KOPT-K1 (cell line): Measurements from ENCODE around the gene DSCAML1.

Experiments
- H3K27ac ChIP-seq: fragments of 200-600 bp; sonication (generic); 2 replicates; pipeline ENCODE4 v1.5.1; 2016; ENCODE audit warnings: antibody characterized with exemption, mild to moderate bottlenecking, low read depth, low read length; ENCODE audit not compliant: poor library complexity, severe bottlenecking
- H3K36me3 ChIP-seq: fragments of 200-600 bp; sonication (generic); 2 replicates; pipeline ENCODE4 v1.5.1; 2017; ENCODE audit warnings: antibody characterized with exemption, mild to moderate bottlenecking, low read length, moderate library complexity; ENCODE audit not compliant: insufficient read depth
- H3K9me3 ChIP-seq: fragments of 200-600 bp; sonication (generic); 2 replicates; pipeline ENCODE4 v1.5.1; 2017; ENCODE audit warnings: antibody characterized with exemption, low read length, mild to moderate bottlenecking; ENCODE audit not compliant: insufficient read depth, poor library complexity, severe bottlenecking

DSCAML1 gene

DNA sequence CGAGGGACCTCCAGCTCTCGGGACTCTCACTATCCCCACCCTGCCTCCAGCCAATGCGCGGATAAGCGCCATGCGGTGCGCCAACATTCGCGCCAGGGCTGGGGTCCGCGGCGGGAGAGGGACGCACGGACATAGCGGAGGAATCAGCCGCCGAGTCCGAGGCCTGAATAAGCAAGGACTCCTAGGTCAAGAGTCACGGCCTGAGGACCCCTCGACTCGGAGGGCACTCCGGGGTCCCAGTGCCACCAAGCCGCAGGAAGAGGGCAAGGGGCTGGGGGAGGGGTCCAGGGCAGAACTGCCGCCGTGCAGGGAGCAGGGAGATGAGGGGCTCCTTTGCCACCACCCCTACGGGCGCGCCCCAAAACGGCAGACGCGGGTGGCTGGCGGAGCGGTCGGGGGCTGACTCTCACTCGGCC is 552 bp downstream of the DSCAML1 start:
- Histone ChIP-seq H3K36me3 (no peaks in the 10 kb centered on the region), H3K9me3 (no peaks in the 10 kb centered on the region), H3K27ac (no peak overlapping the region)

DNA sequence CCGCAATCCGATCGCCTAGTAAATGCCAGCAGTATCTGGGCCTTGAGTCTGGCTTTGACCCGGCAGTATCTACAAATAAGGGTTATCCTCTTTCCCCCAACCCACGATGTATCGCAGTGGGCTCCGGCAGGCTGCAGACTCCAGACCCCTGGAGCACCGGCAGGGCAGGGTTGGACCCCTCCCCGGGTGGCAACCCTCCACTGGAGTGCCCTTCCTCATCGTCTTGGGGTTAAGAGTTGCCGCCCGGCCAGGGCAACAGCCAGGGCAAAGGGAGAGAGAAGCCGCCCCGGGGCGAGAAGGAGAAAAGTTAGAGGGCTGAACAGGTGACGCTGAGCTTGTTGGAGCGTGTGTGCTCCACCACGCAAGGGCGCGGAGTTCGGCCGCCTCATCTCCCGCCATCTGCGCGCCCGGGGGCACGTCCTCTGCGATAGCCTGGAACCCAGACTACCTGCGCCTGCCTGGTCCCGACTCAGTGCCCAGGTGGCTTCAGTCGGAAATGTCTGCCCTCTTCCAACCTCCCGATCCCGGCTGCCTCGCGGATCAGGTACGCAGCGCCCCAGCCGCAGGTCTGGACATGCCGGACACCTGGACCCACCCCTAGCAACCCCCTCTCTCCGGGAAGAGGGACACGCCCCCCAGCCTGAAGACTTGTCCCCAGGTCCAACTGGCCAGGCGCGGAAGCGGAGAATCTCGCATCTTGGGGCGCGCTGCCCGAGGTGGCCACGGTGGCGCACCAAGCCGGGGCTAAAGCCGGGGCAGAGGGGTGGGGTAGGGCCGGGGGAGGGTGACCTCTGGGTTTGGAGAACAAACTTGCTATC is 1.2 kb downstream of the DSCAML1 start:
- H3K27ac ChIP-seq, result no peak overlapping the region
- no peaks in the 10 kb centered on the region for H3K36me3 ChIP-seq
- H3K9me3 ChIP-seq, result no peaks in the 10 kb centered on the region

DNA sequence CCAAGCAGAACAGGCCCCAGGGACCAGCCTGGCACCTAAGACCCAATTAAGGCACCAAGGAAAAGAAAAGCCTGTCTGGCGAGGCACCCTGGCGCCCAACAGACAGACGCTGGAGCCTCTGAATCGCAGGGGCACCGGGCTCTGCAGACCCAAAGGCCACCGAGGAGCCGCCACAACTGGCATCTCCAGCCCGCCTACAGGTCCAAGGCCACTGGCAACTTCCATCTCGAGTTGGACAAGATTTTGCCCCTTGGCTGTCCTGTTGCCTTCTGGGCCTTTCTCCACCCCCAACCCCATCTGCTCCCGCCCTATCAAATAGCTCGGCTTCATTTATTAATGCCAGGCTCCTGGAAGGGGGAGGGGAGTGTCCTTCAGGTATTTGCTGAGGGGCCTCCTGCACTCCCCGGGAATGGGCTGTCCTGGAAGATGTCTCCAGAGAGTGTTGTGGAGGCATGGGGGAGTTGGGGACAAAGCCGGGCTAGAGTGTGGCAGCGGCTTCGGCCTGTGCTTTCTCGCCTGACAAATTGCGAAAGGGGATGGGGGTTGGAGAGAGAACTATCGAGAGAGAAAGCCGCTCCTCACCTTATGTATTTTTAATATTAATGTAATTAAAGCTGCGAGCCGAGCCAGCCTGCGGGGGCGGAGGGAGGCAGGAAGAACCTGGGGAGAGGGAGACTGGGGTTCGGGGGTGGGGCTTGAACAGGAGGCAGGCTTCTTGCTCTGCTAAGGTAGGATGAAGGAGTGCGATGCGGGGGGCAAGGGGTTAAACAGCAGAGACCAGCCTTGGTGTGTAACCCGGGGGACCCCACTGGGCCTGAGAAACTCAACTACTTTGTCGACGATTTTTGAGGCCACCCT is 2.0 kb downstream of the DSCAML1 start:
- Histone ChIP-seq H3K9me3 (no peaks in the 10 kb centered on the region), H3K27ac (no peak overlapping the region)

DNA sequence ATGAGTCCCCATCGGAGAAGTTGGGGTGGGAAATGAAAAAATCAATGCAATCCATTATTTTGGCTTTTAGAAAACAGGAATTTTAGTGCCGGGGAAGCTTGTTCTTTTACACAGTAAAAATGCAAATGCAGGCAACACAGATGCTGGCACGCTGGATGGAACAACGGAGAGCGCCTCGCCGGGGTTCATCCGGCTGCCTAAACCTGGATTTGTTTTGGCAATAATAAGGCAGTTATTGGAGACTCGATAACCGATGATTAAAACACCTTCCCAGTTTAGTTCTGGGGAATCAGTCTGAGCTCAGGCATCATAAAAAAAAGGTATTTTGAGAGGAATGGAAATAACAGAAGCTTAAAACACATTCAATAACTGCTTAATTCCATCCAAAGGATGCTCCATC is 2.9 kb downstream of the DSCAML1 start:
- H3K36me3 ChIP-seq, result no peaks in the 10 kb centered on the region
- H3K27ac ChIP-seq, result no peak overlapping the region
- H3K9me3 ChIP-seq, result no peaks in the 10 kb centered on the region

More for the DNA sequence above, 2.0 kb downstream of the DSCAML1 start:
- H3K36me3 ChIP-seq, result no peaks in the 10 kb centered on the region

DNA sequence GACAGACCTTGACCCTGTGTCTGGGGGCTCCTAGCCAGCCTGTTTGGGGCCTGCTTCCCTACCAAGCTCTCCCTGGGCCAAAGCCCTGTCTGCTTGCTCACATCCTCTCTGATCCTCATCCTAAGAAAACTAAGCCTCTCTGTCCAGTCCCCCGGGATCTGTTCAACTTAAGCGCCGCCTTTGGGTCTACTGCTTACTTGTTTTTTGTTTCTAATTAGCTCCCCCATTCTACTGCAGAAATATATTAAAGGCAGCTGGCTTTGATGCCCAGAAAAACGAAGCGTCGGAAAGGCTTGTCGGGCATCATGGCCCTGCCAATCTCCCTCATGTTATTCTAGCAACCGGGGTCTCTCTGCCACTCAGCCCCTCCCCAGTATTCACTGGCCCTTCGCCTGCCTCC is 3.4 kb downstream of the DSCAML1 start:
- Histone ChIP-seq H3K27ac (no peak overlapping the region), H3K9me3 (no peaks in the 10 kb centered on the region), H3K36me3 (no peaks in the 10 kb centered on the region)

DNA sequence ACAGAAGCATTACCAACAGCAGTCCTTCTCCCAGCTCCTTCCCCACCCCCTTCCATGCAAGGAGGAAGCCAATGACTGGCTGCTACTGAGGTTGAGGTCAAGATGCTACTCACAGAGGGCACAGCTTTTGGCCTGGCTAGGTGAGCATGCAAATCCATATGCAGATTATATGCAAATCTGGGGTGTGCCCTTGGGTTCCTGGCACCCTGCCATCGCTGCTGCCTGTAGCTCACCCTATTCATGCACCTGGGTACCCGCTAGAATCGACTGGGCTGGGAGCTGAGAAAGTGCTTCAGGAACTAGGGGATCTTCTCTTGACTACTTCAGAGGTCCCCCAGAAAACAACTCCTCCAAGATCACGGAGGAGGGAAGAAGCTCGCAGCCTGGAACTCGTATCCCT is 4.0 kb downstream of the DSCAML1 start:
- Histone ChIP-seq H3K27ac (no peak overlapping the region), H3K9me3 (no peaks in the 10 kb centered on the region), H3K36me3 (no peaks in the 10 kb centered on the region)

DNA sequence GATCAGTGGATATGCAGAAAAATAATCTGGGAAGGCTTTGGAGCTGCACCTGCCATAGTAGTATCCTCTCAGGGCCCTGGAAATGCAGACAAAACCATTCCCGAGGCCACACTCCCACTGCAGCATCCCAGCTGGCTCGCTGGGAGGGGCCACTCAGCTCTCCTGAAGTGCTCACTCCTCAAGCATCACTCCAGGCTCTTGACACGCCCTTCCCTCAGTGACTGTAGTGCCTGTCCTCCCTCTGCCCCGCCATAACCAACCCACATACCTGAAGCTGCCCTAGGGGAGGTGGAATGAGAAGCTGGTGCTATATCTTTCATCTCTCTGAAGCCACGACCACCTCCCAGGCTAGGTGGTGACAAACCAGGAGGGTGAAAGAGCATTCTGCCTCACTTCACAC is 4.8 kb downstream of the DSCAML1 start:
- H3K27ac ChIP-seq, result no peak overlapping the region
- no peaks in the 10 kb centered on the region for H3K36me3 ChIP-seq
- H3K9me3 ChIP-seq, result no peaks in the 10 kb centered on the region

DNA sequence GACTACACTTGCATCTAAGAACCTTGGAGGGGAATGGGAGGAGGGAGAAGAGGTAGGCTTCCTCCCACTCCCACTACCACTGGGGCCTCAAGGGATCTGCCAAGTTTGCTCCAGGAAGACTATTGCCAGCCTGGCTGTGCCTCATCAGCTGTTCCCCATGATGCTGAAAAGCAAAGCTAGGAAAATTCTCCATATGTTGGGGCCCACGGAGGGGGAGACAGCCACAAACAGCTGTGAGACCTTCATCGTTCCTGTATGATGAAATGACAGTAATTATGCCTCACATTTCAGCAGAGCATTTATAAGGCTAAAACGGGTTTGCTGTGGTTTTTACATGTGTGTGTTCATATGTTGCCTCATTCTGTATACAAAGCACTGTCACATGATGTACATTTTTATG is 6.7 kb downstream of the DSCAML1 start:
- no peaks in the 10 kb centered on the region for H3K9me3 ChIP-seq
- no peak overlapping the region for H3K27ac ChIP-seq
- no peaks in the 10 kb centered on the region for H3K36me3 ChIP-seq

DNA sequence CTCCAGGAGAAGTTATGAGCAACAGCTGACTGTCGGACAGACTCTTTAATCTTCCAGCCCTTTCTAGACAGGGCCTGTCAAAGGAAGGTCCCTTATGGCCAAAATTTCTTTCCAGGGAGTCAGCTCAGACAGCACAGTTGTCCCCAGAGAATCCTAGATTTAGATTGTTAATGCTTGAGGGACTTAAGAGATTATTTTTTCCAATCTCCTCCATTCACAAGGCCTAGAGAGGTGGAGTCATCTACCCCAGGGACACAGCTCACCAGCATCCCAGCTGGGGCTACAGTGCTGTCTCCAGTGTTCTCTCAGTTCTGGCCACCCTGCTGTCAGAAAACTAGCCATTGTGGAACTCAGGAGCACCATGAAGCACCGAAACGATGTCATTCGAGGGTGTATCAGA is 7.8 kb downstream of the DSCAML1 start:
- H3K36me3 ChIP-seq, result no peaks in the 10 kb centered on the region
- H3K27ac ChIP-seq, result no peak overlapping the region
- H3K9me3 ChIP-seq, result no peaks in the 10 kb centered on the region

DNA sequence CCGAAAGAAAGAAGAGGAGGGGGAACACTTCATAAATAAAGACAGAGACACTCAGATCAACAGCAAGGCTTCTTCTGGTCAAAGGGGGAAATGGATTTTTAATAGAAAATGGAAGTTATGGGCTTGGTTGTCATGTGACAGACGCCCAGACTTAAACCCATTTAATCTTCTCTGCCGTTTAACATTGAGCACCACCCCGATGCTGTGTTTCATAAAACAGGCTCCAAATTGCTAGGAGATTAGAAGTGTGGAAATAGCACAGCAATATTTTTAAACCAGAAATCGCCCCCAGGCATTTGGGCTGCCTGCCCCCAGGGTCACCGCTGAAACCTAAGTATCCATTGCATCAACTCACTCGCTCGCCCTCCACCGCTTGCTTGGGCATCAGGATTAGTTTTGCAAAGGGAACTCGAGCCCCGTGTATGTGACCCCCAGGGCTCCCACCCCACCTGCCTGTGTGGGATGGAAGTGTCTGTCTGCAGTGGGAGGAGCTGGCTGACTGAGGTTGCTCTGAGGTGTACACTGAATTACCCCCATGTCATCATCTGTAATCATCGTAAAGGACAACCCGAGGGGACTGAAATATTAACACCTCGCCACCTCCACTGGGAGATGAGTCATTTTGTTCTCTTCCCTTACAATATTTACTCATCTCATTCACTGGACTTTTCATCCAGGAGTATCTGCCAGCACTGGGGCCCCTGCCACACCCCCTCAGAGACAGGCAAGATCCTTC is 10.7 kb downstream of the DSCAML1 start:
- Histone ChIP-seq H3K27ac (no peak overlapping the region), H3K9me3 (no peaks in the 10 kb centered on the region), H3K36me3 (no peaks in the 10 kb centered on the region)

DNA sequence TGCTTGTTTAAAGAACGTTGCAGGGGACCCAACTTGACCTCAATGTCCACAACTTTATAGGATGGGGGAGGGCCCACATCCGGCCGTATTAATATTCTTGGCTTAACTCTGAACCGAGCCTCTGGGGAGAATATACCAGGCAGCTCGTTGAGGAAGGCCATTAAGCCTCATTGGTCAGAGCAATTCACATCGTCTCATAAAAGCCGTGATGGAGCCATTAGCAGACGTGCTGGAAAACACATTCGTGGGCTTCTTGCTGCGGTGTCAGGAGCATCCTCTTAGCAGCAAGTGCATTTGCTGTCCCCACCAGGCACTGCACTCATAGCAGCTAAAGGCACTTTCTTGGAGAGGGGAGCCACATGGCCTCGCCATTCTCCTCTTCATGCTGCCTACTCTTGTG is 14.9 kb downstream of the DSCAML1 start:
- Histone ChIP-seq H3K36me3 (no peaks in the 10 kb centered on the region), H3K27ac (no peak overlapping the region)

DNA sequence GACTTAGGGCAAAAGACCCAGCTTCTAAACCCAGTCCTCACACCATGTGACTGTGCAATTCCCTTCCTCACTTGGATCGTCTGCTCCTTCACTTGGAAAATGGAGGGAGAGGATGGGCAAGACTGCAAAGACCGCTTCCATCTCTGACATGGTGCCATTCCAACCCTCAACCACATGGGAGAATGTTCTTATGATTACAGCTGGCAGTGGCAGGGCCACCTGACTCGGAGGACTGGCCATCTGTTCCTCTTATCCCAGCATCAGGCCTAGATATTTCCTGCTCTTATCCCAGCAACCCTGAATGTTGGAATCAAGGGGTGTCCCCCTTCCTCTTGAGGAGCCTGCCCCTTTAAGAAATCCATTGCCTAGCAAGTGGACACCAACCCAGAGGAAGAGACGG is 15.4 kb downstream of the DSCAML1 start:
- Histone ChIP-seq H3K27ac (no peak overlapping the region), H3K36me3 (no peaks in the 10 kb centered on the region), H3K9me3 (no peaks in the 10 kb centered on the region)

More for the DNA sequence above, 14.9 kb downstream of the DSCAML1 start:
- no peaks in the 10 kb centered on the region for H3K9me3 ChIP-seq

DNA sequence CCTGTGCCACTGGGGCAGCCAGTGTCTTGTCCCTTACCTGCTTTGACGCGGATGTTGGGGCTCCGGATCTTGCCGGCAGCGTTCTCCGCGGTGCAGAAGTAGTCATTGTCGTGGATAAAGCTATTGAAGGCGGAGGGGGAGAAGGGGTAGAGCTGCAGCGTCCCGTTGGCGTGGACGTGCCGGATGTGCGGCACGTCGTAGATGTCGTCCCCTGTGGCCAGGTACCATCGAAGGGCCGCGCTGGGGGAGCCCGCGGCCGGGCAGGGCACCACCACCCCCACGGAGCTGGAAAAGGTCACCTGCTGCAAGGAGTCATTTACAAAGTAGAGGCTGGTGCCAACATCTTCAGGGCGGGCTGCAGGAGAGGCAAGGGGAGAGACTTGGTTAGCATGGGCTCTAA is 16.6 kb downstream of the DSCAML1 start:
- H3K9me3 ChIP-seq, result no peaks in the 10 kb centered on the region

DNA sequence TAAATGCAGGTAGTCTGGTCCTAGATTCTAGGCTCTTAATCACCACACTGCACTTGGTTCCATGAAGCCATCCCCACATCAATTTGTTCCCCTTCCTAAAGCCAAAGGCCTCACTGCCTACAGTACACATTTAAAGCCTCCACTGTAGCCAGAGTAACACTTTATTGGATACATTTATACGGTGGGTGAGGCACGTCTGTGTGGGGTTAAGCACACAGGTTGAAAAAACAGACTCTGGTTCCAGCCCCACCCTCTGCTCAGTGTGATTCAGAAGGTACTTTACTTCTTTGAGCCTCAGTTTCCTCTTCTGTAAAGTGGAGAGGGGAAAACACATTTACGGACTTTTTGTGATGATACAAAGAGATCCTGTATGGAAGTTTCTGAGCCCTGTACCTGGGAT is 22.5 kb downstream of the DSCAML1 start:
- no peaks in the 10 kb centered on the region for H3K9me3 ChIP-seq
- H3K27ac ChIP-seq, result no peak overlapping the region
- H3K36me3 ChIP-seq, result no peaks in the 10 kb centered on the region

More for the DNA sequence above, 16.6 kb downstream of the DSCAML1 start:
- Histone ChIP-seq H3K27ac (no peak overlapping the region), H3K36me3 (no peaks in the 10 kb centered on the region)

DNA sequence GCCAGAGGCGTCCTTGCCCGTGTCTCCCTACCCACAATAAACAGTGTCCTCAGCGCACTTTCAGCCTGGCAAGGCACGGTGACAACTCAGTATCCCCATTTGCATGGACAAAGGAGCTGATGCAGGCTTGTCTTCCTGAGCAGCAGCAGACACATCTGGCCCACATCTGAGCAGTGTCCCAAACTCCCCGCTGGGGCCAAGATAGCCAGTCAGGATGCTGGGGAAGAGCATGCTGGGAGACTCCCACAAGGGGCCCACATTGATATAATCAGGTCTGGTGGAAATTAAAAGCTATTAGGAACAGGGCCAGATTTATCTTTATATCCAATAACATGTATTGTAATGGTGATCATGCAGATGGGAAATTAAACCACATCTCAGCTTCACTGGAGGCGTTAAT is 24.7 kb downstream of the DSCAML1 start:
- Histone ChIP-seq H3K36me3 (no peaks in the 10 kb centered on the region), H3K27ac (no peak overlapping the region), H3K9me3 (no peaks in the 10 kb centered on the region)
